GM12874 (cell line): ENCODE measurements around the gene SLC12A5.

Source experiments
- TF ChIP-seq, protein P1 (sequence below): IDR thresholded peaks from 2 replicates; pipeline ENCODE4 v1.5.1; 2011; ENCODE audit warnings: low read depth, mild to moderate bottlenecking, control low read depth, low read length, moderate library complexity; ENCODE audit not compliant: insufficient read depth

SLC12A5 gene

DNA sequence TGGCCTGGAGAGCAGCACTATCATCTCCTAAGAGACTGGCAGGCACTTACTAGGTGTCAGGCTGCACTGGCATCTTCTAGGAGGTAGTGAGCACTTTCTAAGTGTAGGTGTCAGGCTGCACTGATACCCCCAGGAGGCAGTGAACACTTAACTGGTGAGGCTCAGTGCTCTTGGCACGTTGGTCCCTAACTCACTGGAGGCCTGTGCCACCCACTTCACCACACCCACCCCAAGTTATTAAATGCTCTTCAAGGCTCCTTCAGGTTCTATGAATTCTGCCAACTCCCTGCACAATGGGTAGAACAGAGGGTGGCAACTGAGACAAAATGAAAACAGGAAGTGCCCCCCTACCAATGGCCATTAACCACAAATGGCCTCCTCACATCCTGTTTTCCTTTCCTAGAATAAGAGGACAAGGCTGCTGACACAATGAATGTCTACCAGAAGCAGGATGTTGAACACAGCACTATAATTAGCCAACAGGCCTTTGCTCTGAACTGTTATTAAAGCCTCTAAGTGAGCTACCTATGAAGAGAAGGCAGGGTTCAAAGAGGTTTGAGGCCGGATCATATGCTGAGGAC lies 31.4 kb downstream of the SLC12A5 start:
- TF ChIP-seq, protein P1, sequence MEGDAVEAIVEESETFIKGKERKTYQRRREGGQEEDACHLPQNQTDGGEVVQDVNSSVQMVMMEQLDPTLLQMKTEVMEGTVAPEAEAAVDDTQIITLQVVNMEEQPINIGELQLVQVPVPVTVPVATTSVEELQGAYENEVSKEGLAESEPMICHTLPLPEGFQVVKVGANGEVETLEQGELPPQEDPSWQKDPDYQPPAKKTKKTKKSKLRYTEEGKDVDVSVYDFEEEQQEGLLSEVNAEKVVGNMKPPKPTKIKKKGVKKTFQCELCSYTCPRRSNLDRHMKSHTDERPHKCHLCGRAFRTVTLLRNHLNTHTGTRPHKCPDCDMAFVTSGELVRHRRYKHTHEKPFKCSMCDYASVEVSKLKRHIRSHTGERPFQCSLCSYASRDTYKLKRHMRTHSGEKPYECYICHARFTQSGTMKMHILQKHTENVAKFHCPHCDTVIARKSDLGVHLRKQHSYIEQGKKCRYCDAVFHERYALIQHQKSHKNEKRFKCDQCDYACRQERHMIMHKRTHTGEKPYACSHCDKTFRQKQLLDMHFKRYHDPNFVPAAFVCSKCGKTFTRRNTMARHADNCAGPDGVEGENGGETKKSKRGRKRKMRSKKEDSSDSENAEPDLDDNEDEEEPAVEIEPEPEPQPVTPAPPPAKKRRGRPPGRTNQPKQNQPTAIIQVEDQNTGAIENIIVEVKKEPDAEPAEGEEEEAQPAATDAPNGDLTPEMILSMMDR: no peak

DNA sequence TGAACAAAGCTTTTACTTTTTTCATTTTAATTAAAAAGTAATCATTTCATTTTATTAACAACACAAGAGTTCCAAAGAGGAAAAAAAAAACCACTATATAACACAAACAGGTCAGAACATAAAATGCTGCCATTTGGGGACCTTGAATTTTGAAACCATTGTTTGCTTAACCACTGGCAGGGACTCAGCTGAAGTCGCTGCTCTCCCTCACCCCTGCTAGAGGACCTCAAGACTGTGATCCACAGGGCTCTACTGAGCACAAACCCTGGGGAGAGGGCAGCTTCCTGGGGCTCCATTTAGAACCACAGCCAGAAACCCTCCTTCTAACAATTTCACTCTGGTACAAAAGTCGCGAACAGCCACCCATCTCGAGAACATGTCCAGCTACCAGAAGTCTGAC lies 32.0 kb downstream of the SLC12A5 start:
- TF ChIP-seq, protein P1: no peak

DNA sequence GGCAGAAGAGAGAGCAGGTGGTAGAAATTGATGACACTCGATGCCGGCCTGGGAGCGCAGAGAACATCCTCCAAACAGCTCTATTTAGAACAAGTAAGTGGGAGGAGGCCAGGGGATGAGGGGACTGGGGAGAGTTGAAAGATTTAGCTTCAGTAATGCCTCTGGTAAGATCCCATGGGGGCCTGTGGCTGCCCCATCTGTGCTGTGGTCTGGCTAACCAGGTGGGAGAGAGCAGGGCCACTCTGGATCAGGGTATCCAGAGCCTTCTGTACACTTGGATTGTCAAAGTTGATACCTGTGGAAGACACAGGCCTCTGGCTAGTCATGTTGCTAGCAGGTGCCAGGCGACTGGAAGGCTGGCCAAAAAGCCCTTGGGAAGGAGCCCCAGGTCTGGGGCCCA lies 33.1 kb downstream of the SLC12A5 start:
- TF ChIP-seq, protein P1: no peak

DNA sequence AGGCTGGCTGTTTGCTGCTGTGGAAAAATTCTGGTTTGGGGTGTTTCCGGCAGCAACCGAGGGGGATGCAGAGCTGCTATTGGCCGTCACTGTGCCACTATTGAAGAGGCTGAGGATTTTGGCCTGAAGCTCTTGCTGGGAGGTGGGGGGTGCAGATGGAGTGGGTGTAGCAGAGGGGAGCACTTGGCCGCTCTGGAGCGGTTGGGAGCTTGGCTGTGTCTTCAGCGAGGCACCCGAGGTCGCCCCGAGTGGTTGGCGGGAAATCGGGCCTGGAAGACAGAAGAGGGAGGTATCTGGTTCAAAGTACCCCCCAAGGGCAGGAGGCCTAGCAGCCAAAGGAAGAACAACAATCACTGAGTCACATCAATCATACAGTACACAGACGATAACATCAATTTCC lies 33.6 kb downstream of the SLC12A5 start:
- TF ChIP-seq, protein P1: no peak

DNA sequence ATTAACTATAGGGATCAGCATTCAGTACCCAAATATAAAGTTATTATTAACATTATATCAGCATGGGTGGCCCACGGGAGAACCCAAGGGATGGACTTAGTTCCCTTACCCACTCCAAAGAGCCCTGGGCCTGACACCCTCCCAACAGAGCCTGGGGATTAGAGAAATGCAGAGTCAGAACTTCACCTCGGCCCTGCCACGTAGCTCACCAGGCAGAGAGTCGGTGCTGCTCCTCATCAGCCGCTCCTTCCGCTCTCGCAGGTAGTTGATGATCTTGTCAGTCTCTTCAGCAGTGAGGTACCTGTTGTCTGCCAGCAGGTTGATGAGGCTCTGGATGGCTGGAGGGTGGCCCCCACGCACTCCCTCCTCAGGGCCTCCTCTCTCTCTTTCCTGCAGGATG lies 34.1 kb downstream of the SLC12A5 start:
- TF ChIP-seq, protein P1: no peak

DNA sequence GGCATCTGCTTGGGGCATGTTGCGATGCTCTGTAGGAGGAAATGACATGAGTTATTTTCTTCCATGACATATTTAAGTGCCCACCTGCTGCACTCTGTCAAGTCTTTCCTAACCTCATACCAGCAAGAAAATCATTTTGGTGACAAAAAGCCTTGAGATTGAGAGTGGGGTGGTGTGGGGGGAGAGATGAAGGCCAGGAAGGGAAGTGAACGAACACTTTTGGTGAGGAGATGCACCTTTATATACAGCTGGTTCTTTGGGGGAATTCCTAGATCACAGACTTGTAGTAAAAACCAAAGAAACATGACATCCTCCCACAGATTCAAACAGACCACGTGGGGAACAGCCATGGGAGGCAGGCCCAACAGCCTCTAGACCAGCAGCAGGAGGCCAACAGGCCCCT lies 34.6 kb downstream of the SLC12A5 start:
- TF ChIP-seq, protein P1: no peak

DNA sequence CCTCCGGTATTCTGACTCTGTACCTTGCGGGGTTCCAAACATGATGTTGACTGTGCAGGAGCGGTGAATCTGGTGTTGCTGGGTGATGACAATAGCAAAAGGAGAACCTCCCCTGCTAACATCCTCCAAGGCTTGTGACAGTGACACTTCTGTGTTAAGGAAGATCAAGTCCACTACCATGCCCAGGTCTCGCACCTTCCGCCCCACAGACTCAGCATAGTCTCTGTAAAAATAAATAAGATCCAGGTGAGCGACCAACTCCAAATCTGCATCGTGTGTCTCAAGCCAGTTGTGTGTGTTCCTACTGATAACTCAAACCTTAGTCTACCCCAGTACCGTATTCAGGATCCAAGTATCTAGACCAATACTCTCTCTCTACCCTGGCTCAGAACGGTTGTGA lies 36.0 kb downstream of the SLC12A5 start:
- TF ChIP-seq, protein P1: no peak

DNA sequence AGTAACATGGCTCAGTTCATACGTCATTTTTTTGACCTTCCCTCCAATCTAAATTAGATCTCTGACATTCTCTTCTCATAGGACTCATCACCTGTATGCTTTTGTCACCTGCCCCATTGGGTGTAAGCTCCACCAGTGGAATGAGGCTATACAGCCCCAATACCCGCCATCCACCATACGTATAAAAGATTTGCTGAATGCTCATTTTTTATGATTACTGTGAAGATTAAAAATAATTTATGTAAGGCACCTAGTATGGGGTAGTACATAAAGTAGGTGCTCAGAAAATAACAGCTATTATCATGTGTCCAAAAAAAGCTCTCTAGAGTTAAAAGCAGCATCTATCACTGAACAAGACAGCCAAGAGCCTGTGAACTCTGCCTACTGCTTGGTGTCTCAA lies 36.7 kb downstream of the SLC12A5 start:
- TF ChIP-seq, protein P1: no peak
